OCI-LY3 (cell line): ENCODE data around the gene SLC12A5.

ENCODE experiments used
- H2AFZ ChIP-seq: fragments of 200-600, 300-600 bp; shearing (Covaris generic); 2 replicates; pipeline ENCODE4 v1.6.0; 2014; ENCODE audit warnings: antibody characterized with exemption, low read depth, low read length
- H3K27ac ChIP-seq: fragments of 200-600, 300-600 bp; sonication (generic); 2 replicates; pipeline ENCODE4 v1.5.1; 2014; ENCODE audit warnings: mild to moderate bottlenecking, low read length, moderate library complexity, mixed read lengths
- H3K27me3 ChIP-seq: fragments of 200-600, 300-600 bp; sonication (generic); 2 replicates; pipeline ENCODE4 v1.6.1; 2014; ENCODE audit warnings: low read depth, low read length, mixed read lengths
- H3K36me3 ChIP-seq: fragments of 200-600, 300-600 bp; sonication (generic); replicated peaks from 2 replicates; pipeline ENCODE3; 2014; ENCODE audit warnings: low read depth, low read length, mixed read lengths
- H3K4me1 ChIP-seq: fragments of 300-600, 200-600 bp; sonication (generic); 2 replicates; pipeline ENCODE4 v1.6.1; 2014; ENCODE audit warnings: low read length, mixed read lengths
- H3K4me2 ChIP-seq: fragments of 200-600, 300-600 bp; sonication (generic); 2 replicates; pipeline ENCODE4 v1.6.1; 2014; ENCODE audit warnings: low read length, mixed read lengths
- H3K4me3 ChIP-seq: fragments of 300-600, 200-600 bp; sonication (generic); 2 replicates; pipeline ENCODE4 v1.5.1; 2014; ENCODE audit warnings: antibody characterized with exemption, mild to moderate bottlenecking, low read length, moderate library complexity
- H3K79me2 ChIP-seq: fragments of 300-600, 200-600 bp; shearing (Covaris generic); 2 replicates; pipeline ENCODE4 v1.6.1; 2014; ENCODE audit warnings: mild to moderate bottlenecking, low read length, mixed read lengths
- H3K9ac ChIP-seq: fragments of 300-600, 200-600 bp; shearing (Covaris generic); 2 replicates; pipeline ENCODE4 v1.6.0; 2014; ENCODE audit warnings: mild to moderate bottlenecking, low read length, moderate library complexity
- H3K9me3 ChIP-seq: fragments of 200-600, 300-600 bp; shearing (Covaris generic); 2 replicates; pipeline ENCODE4 v1.6.1; 2014; ENCODE audit warnings: low read length, mixed read lengths; ENCODE audit not compliant: insufficient read depth
- H4K20me1 ChIP-seq: fragments of 200-600, 300-600 bp; sonication (generic); 2 replicates; pipeline ENCODE4 v1.6.1; 2016; ENCODE audit warnings: low read length, mixed read lengths; ENCODE audit not compliant: insufficient read depth
- CTCF ChIP-seq: fragments of 200-600, 300-600 bp; sonication (generic); IDR thresholded peaks from 2 replicates; pipeline ENCODE4 v1.5.1; 2014; ENCODE audit warnings: antibody characterized with exemption, low read length, low read depth
- EZH2phosphoT487 ChIP-seq: fragments of 200-600 bp; shearing (Covaris generic); IDR thresholded peaks from 2 replicates; pipeline ENCODE4 v1.6.1; 2018; ENCODE audit warnings: antibody characterized with exemption, mixed run types, low read depth

The SLC12A5 gene

GRCh38 chr20:46050885-46051284, 21.9 kb downstream of the SLC12A5 start:
- TF ChIP-seq EZH2phosphoT487 (no peak), CTCF (no peak)
- Histone ChIP-seq H3K9me3 (no peaks in the 10 kb centered on the region), H4K20me1 (peaks cover 30% of the 10 kb centered on the region; the same call in 1 of the 2 replicates)

DNA sequence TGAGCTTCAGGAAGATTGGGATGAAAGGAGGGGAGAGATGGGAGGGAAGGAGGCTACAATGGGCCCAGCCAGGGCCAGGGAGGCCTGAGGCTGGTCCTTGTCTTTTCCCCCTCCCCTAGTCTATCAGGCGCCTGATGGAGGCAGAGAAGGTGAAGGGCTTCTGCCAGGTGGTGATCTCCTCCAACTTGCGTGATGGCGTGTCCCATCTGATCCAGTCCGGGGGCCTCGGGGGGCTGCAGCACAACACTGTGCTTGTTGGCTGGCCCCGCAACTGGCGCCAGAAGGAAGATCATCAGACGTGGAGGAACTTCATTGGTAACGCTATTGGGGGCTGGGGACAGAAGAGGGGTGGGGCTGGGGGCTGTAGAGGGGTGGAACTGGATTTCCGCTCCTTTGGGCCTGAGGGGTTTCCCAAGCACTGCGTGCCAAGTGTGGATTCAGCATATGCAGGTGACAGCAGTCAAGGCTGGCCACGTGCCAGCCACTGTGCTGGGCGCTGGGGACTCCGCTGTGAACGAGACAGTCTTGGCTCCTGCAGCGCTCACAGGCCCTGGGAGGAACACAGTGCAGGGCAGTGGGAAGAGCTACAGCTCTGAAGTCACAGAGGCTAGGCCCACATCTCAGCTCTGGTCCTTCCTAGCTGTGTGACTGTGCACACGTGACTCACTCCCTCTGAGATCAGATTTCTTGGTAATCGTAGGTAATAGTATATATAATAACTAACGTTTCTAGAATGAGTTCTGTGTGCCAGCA, 22.7 kb downstream of the SLC12A5 start:
- no peaks in the 10 kb centered on the region for H3K36me3 ChIP-seq
- H3K27me3 ChIP-seq = peaks cover 31% of the 10 kb centered on the region
- TF ChIP-seq EZH2phosphoT487 = no peak
- no peaks in the 10 kb centered on the region for H3K9me3 ChIP-seq
- H3K79me2 ChIP-seq = no peaks in the 10 kb centered on the region
- H3K4me2 ChIP-seq = no peak overlapping the region
- H4K20me1 ChIP-seq = peaks cover 32% of the 10 kb centered on the region
- no peak overlapping the region for H2AFZ ChIP-seq
- no peak overlapping the region for H3K9ac ChIP-seq
- no peaks in the 10 kb centered on the region for H3K4me1 ChIP-seq
- H3K27ac ChIP-seq = no peak overlapping the region
- H3K4me3 ChIP-seq = no peak overlapping the region

More at GRCh38 chr20:46050885-46051284, 21.9 kb downstream of the SLC12A5 start:
- Histone ChIP-seq H3K27ac (no peak overlapping the region), H3K4me1 (no peaks in the 10 kb centered on the region), H3K36me3 (no peaks in the 10 kb centered on the region), H3K4me3 (no peak overlapping the region), H3K4me2 (no peak overlapping the region), H3K79me2 (no peaks in the 10 kb centered on the region), H3K9ac (no peak overlapping the region), H2AFZ (no peak overlapping the region), H3K27me3 (peaks cover 39% of the 10 kb centered on the region)

GRCh38 chr20:46053416-46053815, 24.4 kb downstream of the SLC12A5 start:
- H2AFZ ChIP-seq = no peak overlapping the region
- no peak for TF ChIP-seq CTCF
- no peaks in the 10 kb centered on the region for H3K9me3 ChIP-seq
- H3K4me2 ChIP-seq = no peak overlapping the region
- H3K4me1 ChIP-seq = no peaks in the 10 kb centered on the region
- peaks cover 26% of the 10 kb centered on the region for H4K20me1 ChIP-seq
- H3K27me3 ChIP-seq = peaks cover 14% of the 10 kb centered on the region
- no peaks in the 10 kb centered on the region for H3K79me2 ChIP-seq
- no peak overlapping the region for H3K9ac ChIP-seq
- H3K4me3 ChIP-seq = no peak overlapping the region
- no peak overlapping the region for H3K27ac ChIP-seq
- no peaks in the 10 kb centered on the region for H3K36me3 ChIP-seq

DNA sequence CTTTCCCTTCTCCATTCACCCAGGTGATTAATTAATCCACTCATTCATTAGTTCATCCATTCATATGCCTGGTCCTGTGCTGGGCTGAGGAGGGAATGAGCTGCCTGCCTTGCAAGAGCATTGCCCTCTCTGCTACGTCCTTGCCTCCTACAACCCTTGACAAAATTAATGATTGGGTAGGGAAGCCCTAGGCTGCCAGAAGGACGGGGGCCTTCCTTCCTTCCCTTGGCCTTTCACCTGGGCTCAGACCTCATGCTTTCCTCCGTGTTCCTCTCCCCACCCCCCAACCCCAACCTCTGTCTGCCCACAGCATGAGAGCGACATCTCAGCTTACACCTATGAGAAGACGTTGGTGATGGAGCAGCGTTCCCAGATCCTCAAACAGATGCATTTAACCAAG, 25.6 kb downstream of the SLC12A5 start:
- Histone ChIP-seq H3K79me2 (no peaks in the 10 kb centered on the region), H3K27me3 (0 out of 2 replicates have a peak, but pooled peaks cover 7% of the 10 kb centered on the region), H3K9me3 (no peaks in the 10 kb centered on the region), H3K4me3 (no peak overlapping the region), H3K4me1 (no peaks in the 10 kb centered on the region), H3K27ac (no peak overlapping the region), H4K20me1 (peaks cover 31% of the 10 kb centered on the region), H2AFZ (no peak overlapping the region), H3K9ac (no peak overlapping the region), H3K4me2 (no peak overlapping the region), H3K36me3 (no peaks in the 10 kb centered on the region)
- TF ChIP-seq CTCF (no peak), EZH2phosphoT487 (no peak)
